ENCODE measurements around the gene SCRN1. TPM values are rescaled to one million over a fixed set of nuclear protein-coding genes. Genes with fewer than 3 reads are reported as not detected.

SCRN1 gene
- total and polyA plus RNA-seq, 2 experiments from 2014 or later = 15.2 to 66.7 TPM

- H3K36me3 ChIP-seq (ENCODE audit: insufficient read depth) = peaks cover 16% of the 10 kb centered on the region
- Mint-ChIP-seq H3K9me3 (peaks cover 4% of the 10 kb centered on the region), H3K4me1 (peaks cover 23% of the 10 kb centered on the region), H3K4me3 (no peak overlapping the region), H3K27ac (peak overlapping the region; percentile 46; the same call in 1 of the 2 replicates), H3K36me3 (ENCODE audit: low read depth) (peaks cover 28% of the 10 kb centered on the region), H3K27me3 (ENCODE audit: insufficient read depth, low read depth, poor library complexity) (no peaks in the 10 kb centered on the region)
- H3K27ac ChIP-seq (ENCODE audit: low read depth) = no peak overlapping the region
- H3K79me2 ChIP-seq (replicated peaks; ENCODE audit: insufficient read depth) = peaks cover 14% of the 10 kb centered on the region
- peaks cover 9% of the 10 kb centered on the region; the same call in 1 of the 2 replicates for H3K4me1 ChIP-seq (ENCODE audit: insufficient read depth)
- no peaks in the 10 kb centered on the region for H3K27me3 ChIP-seq (ENCODE audit: insufficient read depth)
- H2AFZ ChIP-seq = no peak overlapping the region
- no peaks in the 10 kb centered on the region for H3F3A ChIP-seq (replicated peaks; ENCODE audit: low read depth)
- TF ChIP-seq NANOG (IDR thresholded peaks at IDR 0.05; ENCODE audit: borderline replicate concordance) (no peak), ETS1 (IDR thresholded peaks at IDR 0.05) (no peak), CREB1 (CRISPR knock-in tag; IDR thresholded peaks at IDR 0.05; ENCODE audit: low read depth) (no peak), ZNF462 (CRISPR knock-in tag; IDR thresholded peaks at IDR 0.05) (no peak), EZH2phosphoT487 (IDR thresholded peaks at IDR 0.05; ENCODE audit: unreplicated experiment) (no peak), JUNB (IDR thresholded peaks at IDR 0.05; ENCODE audit: unreplicated experiment) (no peak), STAT1 (IDR thresholded peaks at IDR 0.05; ENCODE audit: unreplicated experiment) (no peak), ZNF331 (CRISPR knock-in tag; IDR thresholded peaks at IDR 0.05; ENCODE audit: low read depth) (no peak), EZH2 (IDR thresholded peaks at IDR 0.05; ENCODE audit: low read depth, unreplicated experiment) (no peak), ZNF114 (CRISPR knock-in tag; IDR thresholded peaks at IDR 0.05) (no peak), POLR2AphosphoS5 (IDR thresholded peaks at IDR 0.05; ENCODE audit: low read depth) (no peak)
- TF ChIP-seq, protein P1, sequence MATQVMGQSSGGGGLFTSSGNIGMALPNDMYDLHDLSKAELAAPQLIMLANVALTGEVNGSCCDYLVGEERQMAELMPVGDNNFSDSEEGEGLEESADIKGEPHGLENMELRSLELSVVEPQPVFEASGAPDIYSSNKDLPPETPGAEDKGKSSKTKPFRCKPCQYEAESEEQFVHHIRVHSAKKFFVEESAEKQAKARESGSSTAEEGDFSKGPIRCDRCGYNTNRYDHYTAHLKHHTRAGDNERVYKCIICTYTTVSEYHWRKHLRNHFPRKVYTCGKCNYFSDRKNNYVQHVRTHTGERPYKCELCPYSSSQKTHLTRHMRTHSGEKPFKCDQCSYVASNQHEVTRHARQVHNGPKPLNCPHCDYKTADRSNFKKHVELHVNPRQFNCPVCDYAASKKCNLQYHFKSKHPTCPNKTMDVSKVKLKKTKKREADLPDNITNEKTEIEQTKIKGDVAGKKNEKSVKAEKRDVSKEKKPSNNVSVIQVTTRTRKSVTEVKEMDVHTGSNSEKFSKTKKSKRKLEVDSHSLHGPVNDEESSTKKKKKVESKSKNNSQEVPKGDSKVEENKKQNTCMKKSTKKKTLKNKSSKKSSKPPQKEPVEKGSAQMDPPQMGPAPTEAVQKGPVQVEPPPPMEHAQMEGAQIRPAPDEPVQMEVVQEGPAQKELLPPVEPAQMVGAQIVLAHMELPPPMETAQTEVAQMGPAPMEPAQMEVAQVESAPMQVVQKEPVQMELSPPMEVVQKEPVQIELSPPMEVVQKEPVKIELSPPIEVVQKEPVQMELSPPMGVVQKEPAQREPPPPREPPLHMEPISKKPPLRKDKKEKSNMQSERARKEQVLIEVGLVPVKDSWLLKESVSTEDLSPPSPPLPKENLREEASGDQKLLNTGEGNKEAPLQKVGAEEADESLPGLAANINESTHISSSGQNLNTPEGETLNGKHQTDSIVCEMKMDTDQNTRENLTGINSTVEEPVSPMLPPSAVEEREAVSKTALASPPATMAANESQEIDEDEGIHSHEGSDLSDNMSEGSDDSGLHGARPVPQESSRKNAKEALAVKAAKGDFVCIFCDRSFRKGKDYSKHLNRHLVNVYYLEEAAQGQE (IDR thresholded peaks at IDR 0.05; ENCODE audit: unreplicated experiment) = no peak
- TF ChIP-seq, protein P2, sequence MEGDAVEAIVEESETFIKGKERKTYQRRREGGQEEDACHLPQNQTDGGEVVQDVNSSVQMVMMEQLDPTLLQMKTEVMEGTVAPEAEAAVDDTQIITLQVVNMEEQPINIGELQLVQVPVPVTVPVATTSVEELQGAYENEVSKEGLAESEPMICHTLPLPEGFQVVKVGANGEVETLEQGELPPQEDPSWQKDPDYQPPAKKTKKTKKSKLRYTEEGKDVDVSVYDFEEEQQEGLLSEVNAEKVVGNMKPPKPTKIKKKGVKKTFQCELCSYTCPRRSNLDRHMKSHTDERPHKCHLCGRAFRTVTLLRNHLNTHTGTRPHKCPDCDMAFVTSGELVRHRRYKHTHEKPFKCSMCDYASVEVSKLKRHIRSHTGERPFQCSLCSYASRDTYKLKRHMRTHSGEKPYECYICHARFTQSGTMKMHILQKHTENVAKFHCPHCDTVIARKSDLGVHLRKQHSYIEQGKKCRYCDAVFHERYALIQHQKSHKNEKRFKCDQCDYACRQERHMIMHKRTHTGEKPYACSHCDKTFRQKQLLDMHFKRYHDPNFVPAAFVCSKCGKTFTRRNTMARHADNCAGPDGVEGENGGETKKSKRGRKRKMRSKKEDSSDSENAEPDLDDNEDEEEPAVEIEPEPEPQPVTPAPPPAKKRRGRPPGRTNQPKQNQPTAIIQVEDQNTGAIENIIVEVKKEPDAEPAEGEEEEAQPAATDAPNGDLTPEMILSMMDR (conservative IDR thresholded peaks at IDR 0.05; ENCODE audit: low read depth in 2 of 2) = no peak
- no peaks in the 10 kb centered on the region for H3K9me2 ChIP-seq (ENCODE audit: insufficient read depth)
- peaks cover 11% of the 10 kb centered on the region for H4K20me1 ChIP-seq (replicated peaks; ENCODE audit: insufficient read depth)
- no peak overlapping the region for H3K4me2 ChIP-seq
- H3K4me3 ChIP-seq = no peak overlapping the region
- DNase-seq (ENCODE audit: low spot score) = no peak
- no peak for ATAC-seq
These were observed 33.7 kb downstream of the SCRN1 start for GRCh38 chr7:29955799-29956486.

All from GM23338 (cell line).